Superior temporal gyrus (tissue), 1 donor: ENCODE data around the gene FBRSL1.
"Not testable (repeated sequence)": the region's sequence is repeated elsewhere in the genome, so short reads cannot be mapped to it uniquely, and the experiment has no call there.

Experiments
- DNase-seq: peaks from one replicate; pipeline ENCODE4 v3.0.0-alpha.2; 2016; ENCODE audit errors: extremely low spot score

The FBRSL1 gene

DNA sequence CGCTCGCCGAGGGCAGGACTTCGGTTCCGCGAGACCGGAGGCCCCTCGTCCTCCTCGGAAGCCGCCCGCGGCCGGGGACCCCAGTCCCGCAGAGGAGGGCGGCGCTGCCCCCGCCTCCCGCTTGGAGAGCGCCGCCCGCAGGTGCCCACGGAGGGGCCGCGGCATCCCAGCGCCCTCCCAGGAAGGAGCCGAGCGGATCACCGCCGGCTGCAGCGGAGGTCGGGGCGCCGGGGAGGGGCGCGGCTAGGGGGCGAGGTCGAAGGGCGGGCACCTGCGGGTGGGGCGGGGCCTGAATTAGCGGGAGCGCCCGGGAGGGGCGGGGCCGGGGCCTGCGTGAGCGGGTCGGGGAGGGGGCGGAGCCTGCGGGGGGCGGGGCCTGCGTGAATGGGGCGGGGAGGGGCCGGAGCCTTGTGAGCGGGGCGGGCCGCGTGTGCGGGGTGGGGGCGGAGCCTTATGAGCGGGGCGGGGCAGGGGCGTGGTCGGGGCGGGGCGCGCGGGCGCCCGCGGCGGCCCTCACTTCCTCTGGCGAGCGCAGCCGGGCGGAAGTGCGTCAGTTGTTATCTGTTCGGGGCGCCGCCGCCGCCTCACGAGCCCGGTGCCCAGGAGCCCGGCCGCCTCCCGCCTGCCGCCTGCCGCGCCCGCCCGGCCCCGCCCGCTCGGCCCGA, at the start of gene FBRSL1:
Gene FBRSL1 (plus strand): TSS at position 550 of the 665 bp plus-strand sequence.
- DNase-seq = peak; percentile 86

DNA sequence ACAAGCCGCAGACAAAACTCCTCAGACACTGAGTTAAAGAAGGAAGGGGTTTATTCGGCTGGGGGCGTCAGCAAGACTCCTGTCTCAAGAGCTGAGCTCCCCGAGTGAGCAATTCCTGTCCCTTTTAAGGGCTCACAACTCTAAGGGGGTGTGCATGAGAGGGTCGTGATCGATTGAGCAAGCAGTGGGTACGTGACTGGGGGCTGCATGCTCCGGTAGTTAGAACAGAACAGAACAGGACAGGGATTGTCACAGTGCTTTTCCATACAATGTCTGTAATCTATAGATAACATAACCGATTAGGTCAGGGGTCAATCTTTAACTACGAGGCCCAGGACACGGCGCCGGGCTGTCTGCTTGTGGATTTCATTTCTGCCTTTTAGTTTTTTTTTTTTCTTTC, 49.5 kb upstream of the FBRSL1 start:
- DNase-seq = not testable (repeated sequence)

- no peak for DNase-seq
These were observed 47.8 kb upstream of the FBRSL1 start for GRCh38 chr12:132441871-132442863.

DNA sequence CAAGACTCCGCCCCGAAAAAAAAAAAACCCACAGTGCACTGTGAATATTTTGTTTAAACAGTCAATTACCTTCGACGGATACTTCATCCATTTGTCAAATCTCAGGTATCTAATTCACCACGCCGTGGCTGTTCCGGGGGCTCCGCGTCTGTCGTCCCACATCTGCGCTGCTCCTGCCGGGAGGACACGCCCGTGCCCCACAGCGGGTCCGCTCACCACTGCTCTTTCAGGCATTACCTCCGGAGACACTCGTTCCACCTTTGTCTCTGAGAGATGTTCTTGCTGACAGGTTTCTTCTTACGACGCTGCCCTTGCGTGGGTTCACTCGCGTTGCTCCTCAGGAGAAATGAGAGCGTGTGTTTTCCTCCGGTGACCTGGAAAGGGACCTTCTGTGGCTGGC, 46.9 kb upstream of the FBRSL1 start:
- no peak for DNase-seq

DNA sequence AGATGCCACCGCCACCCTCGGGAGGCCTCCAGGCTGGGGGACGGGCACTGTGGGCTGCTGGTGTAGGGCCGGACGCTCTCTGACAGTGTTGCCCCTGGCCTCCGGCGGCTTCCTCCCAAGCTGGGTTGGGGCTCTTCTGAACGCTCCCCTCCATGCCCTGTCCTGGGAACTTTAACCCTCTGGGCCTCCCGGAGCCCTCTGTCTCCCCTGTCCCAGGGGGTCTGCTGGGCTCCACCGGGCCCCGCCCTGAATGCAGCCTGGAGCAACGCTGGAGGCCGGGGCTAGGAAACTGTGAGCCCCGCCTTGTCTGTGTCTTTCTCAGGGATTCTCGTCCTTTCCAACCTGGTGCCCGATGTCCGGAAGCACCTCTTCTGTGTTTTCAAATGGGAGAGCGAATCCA, 45.7 kb upstream of the FBRSL1 start:
- no peak for DNase-seq

DNA sequence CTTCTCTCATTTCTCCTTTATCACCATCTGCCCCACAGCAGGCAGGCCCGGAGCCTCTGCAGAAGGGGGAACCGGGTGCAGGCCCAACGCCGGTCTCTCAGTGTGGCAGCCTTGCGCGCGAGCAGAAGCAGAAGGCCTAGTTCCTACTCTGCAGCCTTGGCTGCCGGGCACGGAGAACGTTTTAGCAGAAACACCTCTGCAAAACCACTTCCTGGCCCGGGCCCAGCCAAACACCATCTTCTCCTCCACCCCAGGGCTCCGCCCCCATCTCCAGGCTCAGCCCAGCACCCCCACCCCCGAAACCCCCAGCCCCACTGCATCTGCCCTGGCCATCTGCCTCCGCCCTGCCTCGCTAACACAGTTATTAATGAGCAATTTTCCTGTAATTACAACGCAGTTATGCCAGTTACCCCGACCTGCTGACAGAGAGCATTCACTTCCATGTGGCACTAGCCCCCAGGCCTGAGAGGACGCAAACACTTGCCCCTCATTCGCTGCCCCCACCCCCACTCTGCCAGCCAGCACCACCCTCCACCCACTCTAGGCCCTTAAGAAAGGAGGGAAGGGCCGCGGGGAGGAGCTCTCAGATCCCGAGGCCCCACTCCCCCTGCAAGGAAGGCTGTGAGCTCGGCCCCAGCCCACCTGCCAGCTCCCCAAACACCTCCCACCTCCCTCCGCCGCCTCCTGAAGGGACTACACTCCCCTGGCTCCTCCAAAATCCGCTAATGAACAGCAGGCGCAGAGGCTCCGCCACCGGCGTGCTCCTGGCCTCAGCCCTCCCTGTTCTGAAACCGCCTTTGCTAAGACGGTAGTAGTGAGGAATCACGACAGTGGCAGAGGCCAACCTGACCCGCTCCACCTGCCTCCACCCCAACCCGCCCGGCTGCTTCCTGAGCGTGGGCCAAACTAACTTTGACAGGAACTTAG, 44.7 kb upstream of the FBRSL1 start:
- no peak for DNase-seq

GRCh38 chr12:132445884-132446632, 43.9 kb upstream of the FBRSL1 start:
- no peak for DNase-seq

- DNase-seq = no peak
These were observed 43.2 kb upstream of the FBRSL1 start for GRCh38 chr12:132446633-132447326.

DNA sequence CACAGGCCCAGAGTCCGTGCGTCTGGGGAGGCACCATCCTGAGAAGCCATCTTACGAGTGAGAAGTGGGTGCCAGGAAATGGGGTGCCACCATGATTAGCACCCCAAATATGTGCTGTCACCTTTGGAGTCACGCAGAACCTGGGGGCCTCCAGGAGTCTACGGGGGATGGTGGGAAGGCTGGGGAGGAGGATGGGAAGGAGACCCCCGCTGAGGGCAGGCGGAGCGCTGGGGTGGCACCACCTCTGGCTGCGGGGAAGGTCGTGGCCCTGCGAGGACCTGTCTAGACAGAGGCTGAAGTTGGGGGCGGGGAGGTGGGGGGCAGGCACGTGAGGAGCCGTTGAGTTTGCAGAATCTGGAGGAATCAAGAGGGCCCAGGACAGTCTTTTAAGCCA, 42.6 kb upstream of the FBRSL1 start:
- DNase-seq = no peak

DNA sequence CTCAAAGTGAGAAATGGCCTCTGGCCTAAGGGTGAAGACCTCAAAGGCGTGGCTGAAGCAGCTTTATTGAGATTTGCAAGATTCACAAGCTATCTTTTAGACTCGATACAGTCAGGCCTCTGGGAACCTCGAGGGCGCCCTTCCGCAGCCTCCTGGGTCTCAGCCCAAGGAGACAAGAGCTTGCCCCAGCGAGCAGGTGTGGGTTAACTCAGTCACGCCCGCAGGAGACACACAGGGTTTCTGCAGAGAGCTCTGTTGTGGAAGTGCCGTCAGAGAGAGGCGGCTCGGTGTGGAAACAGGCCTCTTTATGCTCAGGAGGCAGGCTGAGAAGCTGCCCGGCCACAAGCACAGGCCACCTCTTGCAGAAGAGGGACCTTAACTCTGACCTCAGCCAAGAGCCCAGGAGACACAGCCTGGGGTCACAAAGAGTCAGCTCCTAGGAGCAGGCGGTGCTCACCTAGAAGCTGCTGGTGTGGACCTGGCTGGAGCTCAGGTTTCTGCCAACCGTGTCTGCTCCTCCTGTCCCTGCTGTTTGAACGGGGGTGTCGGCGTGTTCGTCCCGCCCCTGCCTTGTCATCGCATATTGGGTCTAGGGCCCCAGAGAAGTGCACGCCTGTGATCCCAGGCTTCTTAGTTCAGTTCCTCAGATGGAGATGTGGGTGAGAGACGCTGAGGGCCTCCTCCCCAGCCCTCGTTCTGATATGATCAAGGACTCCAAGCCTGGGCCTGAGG, 42.1 kb upstream of the FBRSL1 start:
- DNase-seq = no peak

GRCh38 chr12:132448463-132448820, 41.5 kb upstream of the FBRSL1 start:
- DNase-seq = no peak

DNA sequence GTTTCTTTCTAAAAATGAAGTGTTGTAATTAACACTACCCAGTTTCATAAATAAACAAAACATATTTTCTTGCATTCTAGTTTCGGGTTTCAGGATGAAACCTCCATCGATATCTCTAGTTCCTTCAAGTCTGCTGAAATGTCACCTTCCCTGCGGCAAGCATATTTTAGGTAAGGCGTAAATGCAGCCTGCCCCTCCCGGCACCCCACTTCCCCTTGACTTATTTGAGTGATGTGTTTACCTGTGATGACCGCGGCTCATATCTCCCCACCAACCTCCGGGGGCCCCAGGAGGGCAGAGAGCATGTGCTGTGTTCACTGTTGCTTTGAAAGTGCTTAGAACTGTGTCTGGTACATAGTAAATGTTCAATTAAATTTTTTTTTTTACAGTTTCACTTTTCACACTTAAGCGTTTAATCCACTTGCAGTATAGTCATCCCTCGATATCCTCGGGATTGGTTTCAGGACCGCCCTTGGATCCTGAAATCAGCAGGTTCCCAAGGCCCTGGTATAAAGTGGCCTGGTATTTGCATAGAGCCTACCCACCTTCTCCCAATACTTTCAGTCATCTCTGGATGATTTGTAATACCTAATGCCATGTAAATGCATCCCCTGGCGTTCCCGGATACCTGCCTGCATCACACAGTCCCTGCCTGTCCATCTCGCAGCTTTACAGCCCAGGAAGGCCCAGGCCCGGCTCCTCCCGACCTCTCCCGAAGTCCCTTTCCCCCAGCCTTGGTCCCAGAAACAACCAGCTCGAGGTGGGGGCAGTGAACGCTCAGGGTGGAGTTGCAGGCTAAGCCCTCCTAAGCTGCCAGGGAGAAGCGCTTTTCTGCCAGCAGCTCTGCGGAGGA, 40.2 kb upstream of the FBRSL1 start:
- DNase-seq = no peak

GRCh38 chr12:132450418-132451171, 39.4 kb upstream of the FBRSL1 start:
- DNase-seq = no peak

DNA sequence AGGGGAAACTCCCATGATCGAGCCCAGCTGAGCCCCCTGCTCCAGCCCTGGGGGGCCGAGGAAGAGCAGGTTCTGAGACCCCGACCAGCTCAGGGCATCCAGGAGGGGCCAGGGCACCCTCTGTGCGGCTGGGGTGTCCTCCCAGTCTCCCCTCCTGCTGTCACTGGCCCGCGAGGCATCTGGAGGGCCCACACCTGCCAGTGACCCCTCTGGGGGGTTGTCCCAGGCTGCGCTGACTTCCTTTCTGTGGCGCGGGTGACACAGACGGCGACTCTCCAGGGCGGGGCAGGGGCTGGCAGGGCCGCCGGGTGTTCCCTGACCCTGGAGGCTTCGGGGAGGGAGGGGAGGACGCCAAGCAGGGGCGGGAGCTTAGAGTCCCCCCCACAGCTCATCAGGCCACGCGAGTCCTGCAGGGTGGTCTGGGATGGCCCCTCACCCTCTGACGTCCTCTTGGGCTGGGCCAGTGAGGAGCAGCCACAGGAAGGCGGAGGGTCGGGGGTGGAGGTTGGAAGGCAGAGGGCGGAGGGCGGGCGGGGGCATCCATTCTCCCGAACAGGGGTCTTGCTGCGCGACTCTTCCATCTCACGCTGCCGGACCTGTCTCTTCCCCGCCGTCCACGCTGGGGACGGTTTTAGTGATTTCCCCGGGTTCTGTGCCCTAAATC, 38.6 kb upstream of the FBRSL1 start:
- DNase-seq = no peak

DNA sequence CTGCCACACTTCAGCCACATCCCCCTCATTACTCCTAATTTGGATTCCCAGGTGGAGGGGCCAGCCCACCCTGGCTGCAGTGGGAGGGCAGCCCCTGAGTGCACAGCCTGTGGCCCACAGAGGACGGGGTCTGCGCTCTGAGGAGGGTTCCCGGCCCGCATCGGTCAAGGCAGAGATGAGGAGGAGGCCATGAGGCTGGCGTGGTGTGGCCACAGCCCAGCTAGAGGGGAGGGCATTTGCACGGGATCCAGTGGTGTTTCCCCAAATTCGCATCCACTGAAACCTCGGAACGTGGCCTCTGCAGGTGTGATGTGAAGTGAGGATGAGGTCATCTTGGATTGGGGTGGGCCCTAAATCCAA, 38.1 kb upstream of the FBRSL1 start:
- DNase-seq = no peak

DNA sequence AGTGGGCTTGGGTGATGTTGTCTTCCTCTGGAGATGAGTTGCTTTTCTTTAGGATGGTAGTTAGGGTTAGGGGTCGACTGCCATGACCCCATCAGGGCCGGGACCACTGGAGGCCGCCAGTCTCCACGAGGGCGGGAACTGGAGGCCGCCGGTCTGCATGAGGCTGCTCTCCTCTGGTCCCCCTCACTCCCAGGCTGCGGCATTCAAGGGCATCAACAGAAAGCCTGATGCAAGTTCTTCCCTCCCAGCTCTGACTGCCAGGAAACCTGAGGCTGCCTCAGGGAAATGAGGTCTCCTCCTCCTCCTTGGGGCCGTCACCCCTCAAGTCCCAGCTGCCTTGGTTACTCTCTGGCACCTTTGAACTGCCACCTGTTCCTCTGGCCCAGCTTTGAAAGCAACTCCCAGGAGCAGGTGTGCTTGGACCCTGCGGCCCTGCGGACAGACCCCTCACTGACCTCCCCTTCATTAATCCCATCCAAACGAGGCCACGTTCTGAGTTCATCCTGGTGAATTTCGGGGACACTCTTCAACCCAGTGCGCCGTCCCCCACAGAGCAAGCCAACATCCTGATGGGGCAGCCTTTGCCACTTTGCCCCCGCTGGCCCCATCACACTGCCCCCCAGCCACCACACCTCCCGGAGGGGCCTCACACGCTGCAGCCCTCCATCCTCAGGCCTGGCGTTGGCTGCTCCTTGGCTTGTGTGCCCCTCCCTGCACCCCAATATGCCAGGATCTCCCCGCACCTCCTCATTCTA, 37.2 kb upstream of the FBRSL1 start:
- no peak for DNase-seq
